Mucosa of stomach (tissue), 1 donor: Measurements from ENCODE around the gene DCANP1.

ENCODE experiments used
- H3K27me3 ChIP-seq: one replicate; pipeline ENCODE4 v1.7.0; 2013; ENCODE audit warnings: mild to moderate bottlenecking, low read length; ENCODE audit not compliant: control insufficient read depth, insufficient read depth
- H3K36me3 ChIP-seq: one replicate; pipeline ENCODE4 v1.7.0; 2013; ENCODE audit warnings: low read length; ENCODE audit not compliant: control insufficient read depth, insufficient read depth
- H3K4me1 ChIP-seq: one replicate; pipeline ENCODE4 v1.7.0; 2013; ENCODE audit warnings: mild to moderate bottlenecking, low read length; ENCODE audit not compliant: control insufficient read depth, insufficient read depth
- H3K4me3 ChIP-seq: one replicate; pipeline ENCODE4 v1.7.0; 2013; ENCODE audit warnings: low read length
- H3K9ac ChIP-seq: one replicate; pipeline ENCODE4 v1.7.0; 2013; ENCODE audit warnings: mild to moderate bottlenecking, low read length, moderate library complexity
- H3K9me3 ChIP-seq: one replicate; pipeline ENCODE4 v1.7.0; 2013; ENCODE audit warnings: mild to moderate bottlenecking, low read length, moderate library complexity; ENCODE audit not compliant: control insufficient read depth
- donor health status: Pancreatic carcinoma.

The DCANP1 gene

DNA sequence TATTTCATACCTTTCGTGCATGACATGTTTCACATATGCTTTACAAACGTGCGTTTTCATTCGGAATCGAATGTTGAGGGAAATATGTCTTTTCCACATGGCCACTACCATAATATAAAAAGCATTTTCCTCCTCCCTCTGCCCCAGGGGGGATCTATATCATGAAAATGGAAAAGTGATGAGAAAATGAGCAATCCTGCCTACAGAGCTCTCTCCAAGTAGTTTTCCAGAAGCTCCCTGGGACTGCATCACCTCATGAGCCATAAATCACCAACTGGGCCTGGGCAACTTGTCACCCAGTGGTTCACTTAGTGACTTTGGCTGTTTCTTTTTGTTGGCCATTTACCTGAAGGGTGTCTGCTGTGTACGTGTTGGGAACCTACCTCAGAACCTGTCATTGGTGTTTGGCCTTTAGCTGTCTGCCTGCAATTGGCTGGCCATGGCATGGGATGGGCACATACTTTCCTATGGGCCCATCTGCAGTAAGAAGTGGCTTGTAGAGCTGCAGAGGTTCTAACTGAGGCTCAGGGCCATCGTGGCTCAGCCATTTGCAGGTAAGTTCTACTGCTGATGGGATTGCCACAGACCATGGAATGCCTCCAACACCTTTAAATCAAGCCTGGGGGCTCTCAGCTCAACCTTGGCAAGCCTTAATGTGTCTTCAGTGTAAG lies 14.5 kb upstream of the DCANP1 start:
- H3K4me3 ChIP-seq = no peak overlapping the region
- H3K9ac ChIP-seq = no peak overlapping the region
- no peaks in the 10 kb centered on the region for H3K9me3 ChIP-seq
- no peaks in the 10 kb centered on the region for H3K36me3 ChIP-seq
- H3K27me3 ChIP-seq = peaks cover 24% of the 10 kb centered on the region
- peaks cover 16% of the 10 kb centered on the region for H3K4me1 ChIP-seq

DNA sequence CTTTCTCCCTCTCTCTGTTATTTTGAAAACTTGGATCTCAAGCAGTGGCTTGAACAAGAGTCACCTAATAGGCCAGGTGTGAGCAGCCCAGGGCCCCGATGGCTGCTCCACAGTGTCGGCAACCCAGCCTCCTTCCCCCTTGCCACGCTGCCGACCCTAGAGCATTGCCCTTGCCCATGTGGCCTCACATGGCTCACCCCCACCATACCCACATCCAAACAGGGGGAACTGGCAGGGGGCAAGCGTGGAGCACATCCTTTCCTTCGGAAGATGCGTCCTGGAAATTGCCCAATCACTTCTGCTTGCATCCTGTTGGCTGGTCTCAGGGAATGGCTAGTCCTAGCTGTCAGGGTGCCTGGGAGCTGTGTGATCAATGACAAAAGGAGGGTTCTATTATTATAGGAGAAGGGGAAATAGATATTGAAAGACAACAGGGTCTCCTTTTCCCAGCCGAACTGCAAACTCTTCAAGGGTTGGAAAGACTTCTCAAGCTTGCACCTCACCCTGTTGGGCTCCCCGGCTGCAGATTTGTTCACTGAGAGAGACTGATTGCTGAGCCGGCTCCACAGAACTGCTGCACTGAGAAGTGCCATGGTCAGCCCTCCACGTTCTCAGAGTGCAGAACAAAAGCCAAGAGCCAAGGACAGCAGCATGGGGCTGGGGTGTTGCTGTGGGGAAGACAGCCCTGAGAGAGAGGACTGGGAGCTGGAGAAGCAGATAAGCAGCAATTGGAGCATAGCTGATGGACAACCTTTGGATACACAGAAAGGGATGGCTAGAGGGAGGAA lies 13.3 kb upstream of the DCANP1 start:
- Histone ChIP-seq H3K27me3 (peaks cover 14% of the 10 kb centered on the region), H3K36me3 (no peaks in the 10 kb centered on the region), H3K4me3 (no peak overlapping the region)

DNA sequence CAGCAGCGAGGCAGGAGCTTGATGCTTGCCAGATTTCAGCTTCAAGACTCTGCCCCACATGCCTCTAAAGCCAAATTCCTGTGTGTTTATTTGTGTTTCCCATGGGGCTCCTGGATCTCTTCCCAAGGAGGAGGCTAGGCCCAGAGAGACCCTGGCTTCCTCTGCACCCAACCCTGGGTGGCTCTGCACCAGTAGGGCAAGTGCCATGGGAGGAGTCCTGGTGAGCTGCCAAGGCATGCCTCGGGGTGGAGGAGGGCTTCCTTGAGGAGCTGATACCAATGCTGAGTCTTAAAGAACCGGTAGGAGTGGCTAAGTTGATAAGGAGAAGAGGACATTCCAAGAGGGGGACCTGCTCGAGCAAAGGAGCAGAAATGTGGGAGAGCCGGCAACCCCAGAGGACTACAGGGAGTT lies 11.8 kb upstream of the DCANP1 start:
- H3K4me3 ChIP-seq = no peak overlapping the region
- H3K4me1 ChIP-seq = peaks cover 22% of the 10 kb centered on the region
- H3K27me3 ChIP-seq = peaks cover 5% of the 10 kb centered on the region
- H3K36me3 ChIP-seq = no peaks in the 10 kb centered on the region
- no peaks in the 10 kb centered on the region for H3K9me3 ChIP-seq
- H3K9ac ChIP-seq = no peak overlapping the region

More for the DNA sequence above, 13.3 kb upstream of the DCANP1 start:
- Histone ChIP-seq H3K4me1 (peaks cover 22% of the 10 kb centered on the region), H3K9me3 (no peaks in the 10 kb centered on the region), H3K9ac (no peak overlapping the region)

DNA sequence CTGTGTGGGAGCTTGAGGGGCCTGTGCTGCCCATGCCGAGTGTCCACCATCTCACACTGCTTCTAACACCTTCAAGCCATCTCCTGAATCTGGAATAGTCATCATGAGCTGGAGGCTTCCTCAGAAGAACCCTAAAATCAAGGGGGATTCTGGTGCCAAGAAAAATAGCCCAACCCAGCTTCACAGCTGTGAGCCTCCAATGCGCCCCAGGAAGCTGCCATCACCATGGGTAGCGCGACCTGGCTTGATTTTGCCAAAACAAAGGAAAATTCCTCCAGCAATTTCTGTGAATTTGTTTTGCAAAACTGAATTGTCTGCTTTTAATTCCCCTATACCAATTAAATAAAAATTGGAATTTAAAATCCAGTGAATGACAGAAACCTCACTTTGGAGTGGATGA lies 11.2 kb upstream of the DCANP1 start:
- no peak overlapping the region for H3K4me3 ChIP-seq
- no peaks in the 10 kb centered on the region for H3K9me3 ChIP-seq
- H3K36me3 ChIP-seq = no peaks in the 10 kb centered on the region
- no peaks in the 10 kb centered on the region for H3K27me3 ChIP-seq
- no peak overlapping the region for H3K9ac ChIP-seq
- H3K4me1 ChIP-seq = peaks cover 22% of the 10 kb centered on the region

DNA sequence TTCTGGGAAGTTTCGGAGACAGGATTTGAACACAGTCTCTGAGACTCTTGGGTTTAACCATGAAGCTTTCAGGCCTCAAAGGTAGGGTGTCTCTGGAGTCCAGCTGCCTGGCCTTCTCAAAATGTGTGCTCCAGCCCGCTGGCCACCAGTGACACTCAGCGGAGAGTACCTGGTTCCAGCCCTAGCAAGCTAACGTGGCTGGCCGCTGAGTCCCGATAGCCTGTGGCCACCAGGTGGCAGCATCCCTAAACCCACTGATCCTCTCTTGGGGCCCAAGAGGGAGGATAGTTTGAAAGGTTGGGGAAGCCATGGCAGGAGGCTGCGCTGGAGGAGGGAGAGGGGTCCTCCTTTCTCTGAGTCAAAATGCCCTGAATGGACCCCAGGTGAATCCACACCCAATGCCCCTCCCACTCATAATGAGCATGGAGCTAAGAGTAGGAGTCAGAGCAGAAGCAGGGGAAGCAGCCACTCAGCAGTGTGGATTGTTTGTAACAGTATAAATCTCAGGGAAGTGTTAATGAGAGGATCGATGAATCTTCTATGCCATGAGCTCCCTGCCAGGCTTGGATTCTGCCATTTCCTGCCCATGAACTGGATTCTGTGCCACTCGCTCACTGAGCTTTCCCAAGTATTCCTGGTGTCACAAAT lies 10.4 kb upstream of the DCANP1 start:
- peaks cover 22% of the 10 kb centered on the region for H3K4me1 ChIP-seq

DNA sequence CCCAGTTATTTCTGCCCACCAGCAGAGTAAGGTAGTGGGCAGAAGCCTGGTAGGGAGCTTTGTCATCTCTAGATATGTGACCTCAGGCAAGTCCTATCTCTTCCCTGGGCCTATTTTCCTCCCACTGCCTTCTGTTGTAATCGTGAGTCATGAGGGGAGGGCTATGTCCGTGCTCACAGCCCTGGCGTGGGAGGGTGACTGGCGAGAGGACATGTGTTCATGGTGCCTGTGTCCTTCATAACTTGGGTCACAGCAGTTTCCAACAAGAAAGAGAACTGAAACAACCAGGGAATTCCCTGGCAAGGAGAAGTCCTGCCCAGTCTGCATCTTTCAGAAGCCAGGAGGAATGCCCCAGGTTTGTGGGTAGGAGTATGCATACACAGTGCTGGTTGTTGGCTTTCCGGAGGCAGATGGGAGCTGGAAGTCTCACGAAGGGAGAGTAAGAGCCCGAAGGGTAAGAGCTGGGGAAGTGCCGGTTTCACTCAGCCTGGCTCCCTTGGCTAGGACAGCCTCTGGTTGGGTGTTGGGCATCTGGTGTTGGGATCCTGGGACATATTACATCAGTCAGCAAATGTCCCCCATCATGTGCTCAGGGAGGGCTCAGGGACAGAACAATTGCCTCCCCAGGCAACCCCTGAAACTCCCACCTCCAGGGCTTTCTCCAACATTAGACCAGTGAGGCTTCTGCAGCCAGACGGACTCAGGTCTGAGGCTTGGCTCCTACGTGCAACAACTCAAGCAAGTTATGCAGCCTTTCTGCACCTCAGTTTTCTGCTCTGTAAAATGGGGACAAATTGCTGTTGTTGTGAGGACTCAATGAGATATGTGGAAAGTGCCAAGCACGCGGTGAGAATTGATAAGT lies 9.3 kb upstream of the DCANP1 start:
- Histone ChIP-seq H3K27me3 (no peaks in the 10 kb centered on the region), H3K9me3 (no peaks in the 10 kb centered on the region), H3K4me1 (peaks cover 22% of the 10 kb centered on the region), H3K36me3 (no peaks in the 10 kb centered on the region), H3K9ac (no peak overlapping the region), H3K4me3 (no peak overlapping the region)

More for the DNA sequence above, 10.4 kb upstream of the DCANP1 start:
- H3K9ac ChIP-seq = no peak overlapping the region
- H3K36me3 ChIP-seq = no peaks in the 10 kb centered on the region
- H3K4me3 ChIP-seq = no peak overlapping the region
- no peaks in the 10 kb centered on the region for H3K27me3 ChIP-seq
- no peaks in the 10 kb centered on the region for H3K9me3 ChIP-seq

DNA sequence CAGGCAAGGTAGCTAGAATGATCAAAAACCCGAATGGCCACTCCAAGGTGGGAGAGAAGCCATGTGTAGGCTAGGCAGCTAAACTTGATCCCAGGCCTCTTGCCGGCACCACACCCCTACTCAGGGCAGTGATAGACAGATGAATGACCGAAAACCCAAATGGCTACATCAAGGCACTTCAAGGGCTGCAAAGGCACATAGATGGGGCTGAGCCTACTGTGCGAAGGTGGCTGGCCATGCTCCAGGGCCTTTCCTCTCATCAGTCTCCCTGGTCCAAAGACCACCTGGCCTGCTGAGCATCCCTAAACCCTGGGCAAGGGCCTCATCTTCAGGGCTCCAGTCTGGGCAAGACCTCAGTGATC lies 8.7 kb upstream of the DCANP1 start:
- H3K9me3 ChIP-seq = no peaks in the 10 kb centered on the region
- H3K9ac ChIP-seq = no peak overlapping the region
- H3K27me3 ChIP-seq = peaks cover 2% of the 10 kb centered on the region
- H3K36me3 ChIP-seq = no peaks in the 10 kb centered on the region
- peaks cover 22% of the 10 kb centered on the region for H3K4me1 ChIP-seq
- H3K4me3 ChIP-seq = no peak overlapping the region

DNA sequence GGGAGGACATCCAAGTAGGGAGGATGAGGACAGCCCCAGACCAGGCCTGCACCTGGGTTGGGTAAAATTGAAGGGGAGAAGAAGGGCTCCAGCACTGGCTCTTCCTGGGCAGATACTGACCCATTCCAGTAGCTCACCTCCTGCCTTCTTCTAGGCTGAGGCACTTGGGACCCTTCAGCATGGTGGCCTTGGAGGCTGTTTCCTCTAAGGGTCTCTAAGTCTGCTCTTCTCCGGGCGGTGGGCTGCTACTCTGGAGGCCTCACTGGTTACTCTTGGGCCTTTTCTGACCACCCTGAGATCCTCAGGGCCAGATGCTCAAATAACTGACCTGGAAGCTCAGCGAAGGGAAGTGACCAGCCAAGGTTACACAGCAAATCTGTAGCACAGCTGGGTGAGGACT lies 7.8 kb upstream of the DCANP1 start:
- H3K27me3 ChIP-seq = peaks cover 4% of the 10 kb centered on the region
- H3K9me3 ChIP-seq = no peaks in the 10 kb centered on the region
- peaks cover 22% of the 10 kb centered on the region for H3K4me1 ChIP-seq
- H3K4me3 ChIP-seq = no peak overlapping the region
- no peak overlapping the region for H3K9ac ChIP-seq
- H3K36me3 ChIP-seq = no peaks in the 10 kb centered on the region

DNA sequence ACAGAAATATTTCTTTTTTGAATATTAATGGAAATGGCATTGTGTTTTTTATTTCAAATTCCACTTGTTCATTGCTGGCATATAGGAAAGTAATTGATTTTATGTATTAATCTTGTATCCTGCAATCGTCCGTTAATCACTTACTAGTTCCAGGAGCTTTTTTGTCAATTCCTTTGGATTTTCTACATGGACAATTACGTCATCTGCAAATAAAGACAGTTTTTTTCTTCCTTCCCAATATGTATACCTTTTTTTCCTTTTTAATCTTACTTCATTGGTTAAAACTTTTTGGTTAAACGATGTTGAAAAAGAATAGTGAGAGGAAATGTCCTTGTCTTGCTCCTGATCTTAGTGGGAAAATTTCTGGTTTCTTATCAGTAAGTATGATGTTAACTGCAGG lies 6.5 kb upstream of the DCANP1 start:
- H3K4me3 ChIP-seq = no peak overlapping the region
- no peaks in the 10 kb centered on the region for H3K9me3 ChIP-seq
- peaks cover 12% of the 10 kb centered on the region for H3K4me1 ChIP-seq
- H3K36me3 ChIP-seq = no peaks in the 10 kb centered on the region
- peaks cover 10% of the 10 kb centered on the region for H3K27me3 ChIP-seq
- H3K9ac ChIP-seq = no peak overlapping the region

DNA sequence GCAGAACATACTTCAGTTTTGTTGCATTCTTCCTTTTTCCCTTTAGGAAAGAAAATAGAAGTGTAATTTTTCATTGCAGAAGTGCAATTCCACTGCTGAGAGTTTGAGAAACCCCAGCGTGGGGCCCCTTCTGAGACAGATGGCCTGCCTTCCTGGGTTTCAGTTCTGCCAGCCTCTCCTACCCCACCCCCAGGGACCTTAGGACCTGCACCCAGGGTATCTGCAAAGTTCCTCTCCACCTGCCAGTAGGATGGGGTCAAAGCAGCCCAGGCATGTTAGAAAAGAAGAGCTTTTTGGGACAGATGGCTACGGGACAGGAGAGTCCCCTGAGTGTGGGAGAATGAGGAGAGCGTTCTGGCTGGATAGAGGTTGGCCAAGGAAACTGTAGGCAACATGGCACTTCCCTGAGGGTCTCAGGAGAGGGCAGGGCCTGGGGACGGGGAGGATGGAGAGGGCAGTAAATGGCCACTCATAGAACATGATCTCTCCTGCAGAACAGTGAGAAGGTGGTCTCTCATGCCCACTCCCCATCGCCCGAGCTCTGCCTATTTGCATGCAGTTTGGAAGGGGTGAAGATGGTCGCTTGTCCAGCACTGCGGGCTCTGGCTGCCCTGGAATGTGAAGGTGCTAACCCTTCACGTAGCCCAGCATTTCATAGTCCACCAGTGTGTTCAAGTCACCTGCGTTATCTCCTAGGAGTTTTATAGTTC lies 5.3 kb upstream of the DCANP1 start, which contains the start of gene TIFAB:
Gene TIFAB (minus strand): TSS at position 31 of the 710 bp plus-strand sequence. CDS start 2,412 bp downstream, outside the sequence.
- no peak within 1 kb of the TSS for H3K4me3 ChIP-seq
- no peaks in the 10 kb centered on the region for H3K9me3 ChIP-seq
- no peak within 1 kb of the TSS for H3K9ac ChIP-seq
- H3K36me3 ChIP-seq = no peaks in the 10 kb centered on the region
- peaks cover 10% of the 10 kb centered on the region for H3K27me3 ChIP-seq
- H3K4me1 ChIP-seq = peaks cover 6% of the 10 kb centered on the region

DNA sequence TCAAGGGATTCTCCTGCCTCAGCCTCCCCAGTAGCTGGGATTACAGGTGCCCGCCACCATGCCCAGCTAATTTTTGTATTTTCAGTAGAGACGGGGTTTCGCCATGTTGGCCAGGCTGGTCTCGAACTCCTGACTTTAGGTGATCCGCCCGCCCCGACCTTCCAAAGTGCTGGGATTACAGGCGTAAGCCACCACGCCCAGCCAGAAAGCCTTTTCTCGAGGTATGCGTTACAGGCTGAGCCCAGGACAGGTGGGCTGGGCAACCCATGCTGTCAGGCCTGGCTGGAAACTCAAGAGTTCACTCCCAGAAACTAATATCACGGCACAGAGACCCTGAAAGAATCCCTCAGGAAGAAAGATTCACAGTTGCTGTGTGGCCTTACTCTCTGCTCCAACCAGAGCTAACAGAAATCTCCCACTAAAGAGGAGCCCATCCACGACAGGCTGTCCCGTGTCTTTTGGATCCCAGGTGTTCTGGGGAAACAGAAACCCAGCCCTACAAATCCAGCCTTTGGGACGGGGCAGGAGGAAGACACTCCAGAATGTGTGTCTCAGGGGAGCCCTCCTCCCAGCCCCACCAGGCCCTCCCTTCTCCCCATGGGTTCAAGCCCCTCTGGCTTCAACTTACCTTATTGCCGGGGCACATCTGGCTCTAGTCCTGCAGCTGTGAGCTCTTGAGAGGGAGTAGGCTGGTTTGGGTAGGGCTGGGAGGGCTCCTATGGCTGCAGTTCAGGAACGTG lies 4.6 kb upstream of the DCANP1 start:
- Histone ChIP-seq H3K27me3 (peaks cover 10% of the 10 kb centered on the region), H3K4me1 (peaks cover 6% of the 10 kb centered on the region), H3K9ac (no peak overlapping the region), H3K36me3 (no peaks in the 10 kb centered on the region), H3K4me3 (no peak overlapping the region), H3K9me3 (no peaks in the 10 kb centered on the region)
